Measurements from ENCODE around the gene UBE2V1. TPM values are rescaled to one million over a fixed set of nuclear protein-coding genes. Genes with fewer than 3 reads are reported as not detected.

UBE2V1 gene
- total RNA-seq, 1 donor from 2014 or later: 56.4 TPM

- DNase-seq (ENCODE audit: low read depth): no peak
These were observed 69.2 kb downstream of the UBE2V1 start for GRCh38 chr20:50043573-50044352.

- DNase-seq (ENCODE audit: low read depth): no peak
These were observed 70.3 kb downstream of the UBE2V1 start for GRCh38 chr20:50042370-50043313.

GRCh38 chr20:50041246-50041873 is 71.6 kb downstream of the UBE2V1 start:
- DNase-seq (ENCODE audit: low read depth): no peak

GRCh38 chr20:50040432-50041245 is 72.3 kb downstream of the UBE2V1 start:
- DNase-seq (ENCODE audit: low read depth): no peak

GRCh38 chr20:50039706-50040431 is 73.1 kb downstream of the UBE2V1 start:
- no peak for DNase-seq (ENCODE audit: low read depth)

GRCh38 chr20:50038574-50038991 is 74.4 kb downstream of the UBE2V1 start:
- no peak for DNase-seq (ENCODE audit: low read depth)

- DNase-seq (ENCODE audit: low read depth): no peak
These were observed 74.8 kb downstream of the UBE2V1 start for GRCh38 chr20:50038169-50038568.

GRCh38 chr20:50037575-50037974 is 75.4 kb downstream of the UBE2V1 start:
- DNase-seq (ENCODE audit: low read depth): no peak

GRCh38 chr20:50037123-50037522 is 75.8 kb downstream of the UBE2V1 start:
- no peak for DNase-seq (ENCODE audit: low read depth)

- no peak for DNase-seq (ENCODE audit: low read depth)
These were observed 76.2 kb downstream of the UBE2V1 start for GRCh38 chr20:50036703-50037102.

GRCh38 chr20:50034567-50035180 is 78.3 kb downstream of the UBE2V1 start:
- peak; percentile 82 for DNase-seq (ENCODE audit: low read depth)

- DNase-seq (ENCODE audit: low read depth): no peak
These were observed 79.8 kb downstream of the UBE2V1 start for GRCh38 chr20:50032955-50033666.

Other genes with a start within 250 kb of the UBE2V1 start
- gene SPATA2, start 197.6 kb downstream of the UBE2V1 start, total RNA-seq: 0.87 and 5.7 TPM in 2 replicates
- gene RNF114, start 176.8 kb downstream of the UBE2V1 start, total RNA-seq: 180 and 196 TPM in 2 replicates
- gene SNAI1, start 130.2 kb downstream of the UBE2V1 start, total RNA-seq: 0.52 and 2.7 TPM in 2 replicates
- 19.4 and 22.6 TPM in 2 replicates for gene PEDS1, start 40.6 kb upstream of the UBE2V1 start, total RNA-seq
- 35.3 and 50.4 TPM in 2 replicates for gene CEBPB, start 77.7 kb upstream of the UBE2V1 start, total RNA-seq

All from renal cortical epithelial cell (primary cell).